Mesendoderm (in vitro differentiated cells): Measurements from ENCODE around the gene CACNB1.

Experiments used
- DNase-seq: peaks from one replicate; pipeline ENCODE4 v3.0.0; 2013
- H2AK5ac ChIP-seq: 2 replicates; pipeline ENCODE4 v1.6.1; 2013; ENCODE audit warnings: low read length, inconsistent platforms
- H2BK120ac ChIP-seq: 2 replicates; pipeline ENCODE4 v1.6.1; 2013; ENCODE audit warnings: low read depth, mild to moderate bottlenecking, low read length, moderate library complexity, mixed read lengths
- H2BK15ac ChIP-seq: replicated peaks from 2 replicates; pipeline ENCODE4 v1.6.1; 2013; ENCODE audit warnings: low read depth, mild to moderate bottlenecking, moderate library complexity
- H2BK5ac ChIP-seq: 2 replicates; pipeline ENCODE4 v1.6.1; 2013; ENCODE audit warnings: low read length, inconsistent platforms
- H3K18ac ChIP-seq: 2 replicates; pipeline ENCODE4 v1.6.1; 2013; ENCODE audit warnings: mild to moderate bottlenecking, low read length, mixed read lengths
- H3K23ac ChIP-seq: one replicate; pipeline ENCODE4 v1.6.1; 2013; ENCODE audit warnings: low read length
- H3K27ac ChIP-seq: 2 replicates; pipeline ENCODE4 v1.5.1; 2013; ENCODE audit warnings: low read depth, mild to moderate bottlenecking, inconsistent platforms, low read length, moderate library complexity
- H3K27me3 ChIP-seq: 2 replicates; pipeline ENCODE4 v1.6.1; 2013; ENCODE audit warnings: low read length, control low read depth, mild to moderate bottlenecking, inconsistent platforms; ENCODE audit not compliant: insufficient read depth, poor library complexity
- H3K36me3 ChIP-seq: 2 replicates; pipeline ENCODE4 v1.6.1; 2013; ENCODE audit warnings: low read length, inconsistent platforms; ENCODE audit not compliant: control insufficient read depth, insufficient read depth
- H3K4ac ChIP-seq: one replicate; pipeline ENCODE4 v1.6.1; 2013; ENCODE audit warnings: low read depth, mild to moderate bottlenecking, low read length, moderate library complexity
- H3K4me1 ChIP-seq: 2 replicates; pipeline ENCODE4 v1.6.1; 2013; ENCODE audit warnings: low read depth, low read length, inconsistent platforms; ENCODE audit not compliant: control insufficient read depth
- H3K4me2 ChIP-seq: 2 replicates; pipeline ENCODE4 v1.6.1; 2013; ENCODE audit warnings: low read length
- H3K4me3 ChIP-seq: 2 replicates; pipeline ENCODE4 v1.5.1; 2013; ENCODE audit warnings: mild to moderate bottlenecking, low read length
- H3K56ac ChIP-seq: one replicate; pipeline ENCODE4 v1.6.1; 2013; ENCODE audit warnings: low read length
- H3K79me1 ChIP-seq: 2 replicates; pipeline ENCODE4 v1.6.1; 2013; ENCODE audit warnings: low read length, inconsistent platforms
- H3K79me2 ChIP-seq: 2 replicates; pipeline ENCODE4 v1.6.1; 2013; ENCODE audit warnings: mild to moderate bottlenecking, low read length; ENCODE audit not compliant: control insufficient read depth, insufficient read depth
- H3K9ac ChIP-seq: 2 replicates; pipeline ENCODE4 v1.6.1; 2013; ENCODE audit warnings: low read length, inconsistent platforms
- H4K5ac ChIP-seq: one replicate; pipeline ENCODE4 v1.6.1; 2013; ENCODE audit warnings: low read length
- H4K8ac ChIP-seq: one replicate; pipeline ENCODE4 v1.6.1; 2013; ENCODE audit warnings: low read depth, mild to moderate bottlenecking, control low read depth, low read length, moderate library complexity
- WGBS: extraction: QIAGEN DNeasy Blood & Tissue Kit; methylation state at CpG from one replicate; pipeline ENCODE4 v1.1.7; 2013; ENCODE audit warnings: low lambda C conversion rate, missing lambda C conversion rate; ENCODE audit not compliant: insufficient coverage; ENCODE audit errors: extremely low coverage; 5-methylcytosine and 5-hydroxymethylcytosine counted together

Gene CACNB1

GRCh38 chr17:39165178-39165840 lies 32.2 kb downstream of the CACNB1 start:
- H3K4me3 ChIP-seq: peak overlapping the region; percentile 46
- no CpG with 5 or more reads among the region's 51 CpGs for WGBS
- no peak overlapping the region for H2BK5ac ChIP-seq

GRCh38 chr17:39164675-39165143 lies 32.8 kb downstream of the CACNB1 start:
- Histone ChIP-seq H3K23ac (no peak overlapping the region), H3K4ac (no peak overlapping the region), H4K5ac (no peak overlapping the region), H3K4me3 (peak overlapping the region; percentile 46), H3K4me2 (peak overlapping the region; percentile 90), H2BK120ac (no peak overlapping the region), H3K36me3 (no peaks in the 10 kb centered on the region), H3K18ac (no peak overlapping the region), H2AK5ac (no peak overlapping the region), H3K4me1 (no peaks in the 10 kb centered on the region), H3K79me2 (no peaks in the 10 kb centered on the region), H2BK5ac (no peak overlapping the region), H3K9ac (peak overlapping the region; percentile 62), H4K8ac (no peak overlapping the region), H3K27ac (no peak overlapping the region), H3K79me1 (no peaks in the 10 kb centered on the region), H3K27me3 (peaks cover 10% of the 10 kb centered on the region), H2BK15ac (no peak overlapping the region), H3K56ac (peak overlapping the region; percentile 89)
- peak; percentile 97 for DNase-seq
- WGBS: no CpG with 5 or more reads among the region's 15 CpGs

More at GRCh38 chr17:39165178-39165840, 32.2 kb downstream of the CACNB1 start:
- H3K9ac ChIP-seq: peak overlapping the region; percentile 62
- no peak overlapping the region for H3K4ac ChIP-seq
- no peak for DNase-seq
- no peaks in the 10 kb centered on the region for H3K4me1 ChIP-seq
- no peak overlapping the region for H2BK15ac ChIP-seq
- H3K36me3 ChIP-seq: no peaks in the 10 kb centered on the region
- no peak overlapping the region for H4K5ac ChIP-seq
- no peaks in the 10 kb centered on the region for H3K79me2 ChIP-seq
- H3K23ac ChIP-seq: no peak overlapping the region
- H3K27ac ChIP-seq: no peak overlapping the region
- peaks cover 10% of the 10 kb centered on the region for H3K27me3 ChIP-seq
- H3K79me1 ChIP-seq: no peaks in the 10 kb centered on the region
- peak overlapping the region; percentile 89 for H3K56ac ChIP-seq
- no peak overlapping the region for H4K8ac ChIP-seq
- H3K4me2 ChIP-seq: peak overlapping the region; percentile 90
- H3K18ac ChIP-seq: no peak overlapping the region
- no peak overlapping the region for H2AK5ac ChIP-seq
- no peak overlapping the region for H2BK120ac ChIP-seq

- Histone ChIP-seq H2AK5ac (no peak overlapping the region), H3K79me2 (no peaks in the 10 kb centered on the region), H3K4me1 (no peaks in the 10 kb centered on the region), H4K5ac (no peak overlapping the region), H3K56ac (no peak overlapping the region), H2BK15ac (no peak overlapping the region), H3K4ac (no peak overlapping the region), H3K18ac (no peak overlapping the region), H3K9ac (no peak overlapping the region), H3K36me3 (no peaks in the 10 kb centered on the region), H4K8ac (no peak overlapping the region), H3K79me1 (no peaks in the 10 kb centered on the region), H3K27me3 (peaks cover 10% of the 10 kb centered on the region), H3K23ac (no peak overlapping the region), H2BK5ac (no peak overlapping the region), H2BK120ac (no peak overlapping the region), H3K27ac (no peak overlapping the region), H3K4me3 (no peak overlapping the region), H3K4me2 (no peak overlapping the region)
- no CpG with 5 or more reads among the region's 2 CpGs for WGBS
- DNase-seq: no peak
Observed at GRCh38 chr17:39161962-39162361, 35.5 kb downstream of the CACNB1 start.

- no peak overlapping the region for H3K56ac ChIP-seq
- WGBS: no CpG with 5 or more reads among the region's 2 CpGs
- no peaks in the 10 kb centered on the region for H3K27me3 ChIP-seq
- no peak overlapping the region for H2BK5ac ChIP-seq
- no peak overlapping the region for H2BK120ac ChIP-seq
- H4K5ac ChIP-seq: no peak overlapping the region
- no peak overlapping the region for H3K4me3 ChIP-seq
- no peak overlapping the region for H3K23ac ChIP-seq
- H4K8ac ChIP-seq: no peak overlapping the region
- H3K36me3 ChIP-seq: no peaks in the 10 kb centered on the region
- no peak overlapping the region for H3K18ac ChIP-seq
- no peak overlapping the region for H2BK15ac ChIP-seq
- H3K4me1 ChIP-seq: no peaks in the 10 kb centered on the region
- no peak overlapping the region for H3K4ac ChIP-seq
- H2AK5ac ChIP-seq: no peak overlapping the region
- no peak for DNase-seq
- H3K79me1 ChIP-seq: no peaks in the 10 kb centered on the region
- no peaks in the 10 kb centered on the region for H3K79me2 ChIP-seq
- no peak overlapping the region for H3K9ac ChIP-seq
- no peak overlapping the region for H3K27ac ChIP-seq
- no peak overlapping the region for H3K4me2 ChIP-seq
Observed at GRCh38 chr17:39158623-39159022, 38.8 kb downstream of the CACNB1 start.

GRCh38 chr17:39156491-39156890 lies 41.0 kb downstream of the CACNB1 start:
- Histone ChIP-seq H3K23ac (no peak overlapping the region), H3K36me3 (no peaks in the 10 kb centered on the region), H3K4ac (no peak overlapping the region), H2BK120ac (no peak overlapping the region), H4K8ac (no peak overlapping the region), H3K79me2 (no peaks in the 10 kb centered on the region), H3K18ac (no peak overlapping the region), H3K4me2 (no peak overlapping the region), H4K5ac (no peak overlapping the region), H2BK5ac (no peak overlapping the region), H3K4me3 (no peak overlapping the region), H3K27me3 (no peaks in the 10 kb centered on the region), H2BK15ac (no peak overlapping the region), H3K79me1 (no peaks in the 10 kb centered on the region), H3K4me1 (peaks cover 2% of the 10 kb centered on the region), H3K9ac (no peak overlapping the region), H2AK5ac (no peak overlapping the region), H3K27ac (no peak overlapping the region), H3K56ac (no peak overlapping the region)
- DNase-seq: peak; percentile 48
- WGBS: no CpG with 5 or more reads among the region's 7 CpGs

DNA sequence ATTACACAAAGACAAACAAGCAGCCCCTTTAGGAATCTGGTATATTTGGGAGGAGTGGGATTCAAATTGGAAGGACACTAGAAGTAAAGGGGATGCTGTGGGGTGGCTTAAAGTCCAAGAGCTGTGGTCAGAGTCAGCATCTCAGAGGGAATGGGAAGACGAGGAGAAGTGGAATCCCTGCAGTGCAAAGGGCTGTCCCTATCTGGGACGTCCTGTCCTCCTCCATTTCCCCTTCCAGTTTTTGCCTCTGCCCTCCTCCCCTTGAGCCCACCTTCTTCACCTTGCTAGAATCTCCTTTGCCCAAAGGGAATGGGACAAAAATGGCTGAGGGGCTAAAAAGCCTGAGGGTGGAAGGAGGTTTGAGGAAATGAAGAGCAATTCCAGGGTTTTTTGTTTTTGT lies 41.8 kb downstream of the CACNB1 start:
- WGBS: no CpG with 5 or more reads among the region's 2 CpGs
- no peak for DNase-seq
- Histone ChIP-seq H2AK5ac (no peak overlapping the region), H4K8ac (no peak overlapping the region), H3K9ac (no peak overlapping the region), H2BK15ac (no peak overlapping the region), H2BK120ac (no peak overlapping the region), H3K4me1 (peaks cover 2% of the 10 kb centered on the region), H4K5ac (no peak overlapping the region), H3K27ac (no peak overlapping the region), H3K4me3 (no peak overlapping the region), H3K79me2 (no peaks in the 10 kb centered on the region), H3K23ac (no peak overlapping the region), H2BK5ac (no peak overlapping the region), H3K79me1 (no peaks in the 10 kb centered on the region), H3K56ac (no peak overlapping the region), H3K36me3 (no peaks in the 10 kb centered on the region), H3K4ac (no peak overlapping the region), H3K27me3 (peaks cover 3% of the 10 kb centered on the region), H3K4me2 (no peak overlapping the region), H3K18ac (no peak overlapping the region)
